GM12878 (cell line): ENCODE measurements around the gene DNAJB11. TPM values are rescaled to one million over a fixed set of nuclear protein-coding genes. Genes with fewer than 3 reads are reported as not detected.

ENCODE experiments used
- BCL11A ChIP-seq: IDR thresholded peaks from 2 replicates; pipeline ENCODE4 v1.6.1; 2011; ENCODE audit warnings: low read depth, low read length
- BMI1 ChIP-seq: fragments of 450-650 bp; IDR thresholded peaks from 2 replicates; pipeline ENCODE4 v1.6.1; 2016; ENCODE audit warnings: mild to moderate bottlenecking, moderate library complexity, borderline replicate concordance
- CREM ChIP-seq: IDR thresholded peaks from 2 replicates; pipeline ENCODE4 v1.6.1; 2014; ENCODE audit warnings: antibody characterized with exemption, low read depth
- FOS ChIP-seq: IDR thresholded peaks from 3 replicates; pipeline ENCODE4 v1.6.1; 2011; ENCODE audit warnings: borderline replicate concordance; ENCODE audit not compliant: insufficient read length; ENCODE audit errors: extremely low read depth
- HDAC6 ChIP-seq: fragments of 200-600 bp; sonication (generic); IDR thresholded peaks from one replicate; pipeline ENCODE4 v1.8.0; 2017; ENCODE audit warnings: antibody characterized with exemption; ENCODE audit not compliant: unreplicated experiment
- KDM1A ChIP-seq: fragments of 200-600 bp; sonication (generic); IDR thresholded peaks from 2 replicates; pipeline ENCODE4 v1.6.1; 2016; ENCODE audit warnings: borderline replicate concordance
- KLF5 ChIP-seq: fragments of 450-650 bp; IDR thresholded peaks from 2 replicates; pipeline ENCODE4 v1.6.1; 2014; ENCODE audit warnings: mild to moderate bottlenecking; ENCODE audit not compliant: partially characterized antibody
- MTA2 ChIP-seq: fragments of 450-650 bp; IDR thresholded peaks from 2 replicates; pipeline ENCODE4 v1.6.1; 2016; ENCODE audit warnings: low read depth, mild to moderate bottlenecking, moderate library complexity
- MYC ChIP-seq: IDR thresholded peaks from 2 replicates; pipeline ENCODE4 v1.6.1; 2011; ENCODE audit warnings: mild to moderate bottlenecking, low read length, moderate library complexity, inconsistent platforms; ENCODE audit not compliant: insufficient read depth, insufficient replicate concordance, insufficient read length, severe bottlenecking
- POU2F2 ChIP-seq: IDR thresholded peaks from 3 replicates; pipeline ENCODE4 v1.6.1; 2011; ENCODE audit warnings: low read depth, mild to moderate bottlenecking, low read length, borderline replicate concordance
- SMAD5 ChIP-seq: IDR thresholded peaks from 2 replicates; pipeline ENCODE4 v1.6.1; 2016; ENCODE audit warnings: antibody characterized with exemption, low read depth
- SMARCA5 ChIP-seq: fragments of 450-650 bp; IDR thresholded peaks from 2 replicates; pipeline ENCODE4 v1.6.1; 2017; ENCODE audit warnings: mild to moderate bottlenecking
- SMC3 ChIP-seq: IDR thresholded peaks from 2 replicates; pipeline ENCODE4 v1.6.1; 2011; ENCODE audit warnings: low read length, improper control_type of control experiment, borderline replicate concordance
- SREBF1 ChIP-seq: IDR thresholded peaks from 2 replicates; pipeline ENCODE4 v1.6.1; 2012; ENCODE audit warnings: mild to moderate bottlenecking, low read length
- SUPT20H ChIP-seq: IDR thresholded peaks from 2 replicates; pipeline ENCODE4 v1.6.1; 2011; ENCODE audit warnings: low read depth, mild to moderate bottlenecking, low read length, moderate library complexity, borderline replicate concordance; ENCODE audit not compliant: control insufficient read depth
- YBX1 ChIP-seq: fragments of 450-650 bp; IDR thresholded peaks from 2 replicates; pipeline ENCODE4 v1.6.1; 2016; ENCODE audit warnings: antibody characterized with exemption
- YY1 ChIP-seq: IDR thresholded peaks from 2 replicates; pipeline ENCODE4 v1.6.1; 2011; ENCODE audit warnings: low read depth, mild to moderate bottlenecking, low read length
- ZBED1 ChIP-seq: IDR thresholded peaks from 2 replicates; pipeline ENCODE4 v1.6.1; 2016; ENCODE audit warnings: borderline replicate concordance
- polyA plus RNA-seq, 11 experiments: library from polyadenylated mRNA; depleted of rRNA in 4 of 11; unstranded in 6 of 11; stranded (reverse) in 5 of 11; fragments of >200 nt; fragmentation: Nextera tagmentation in 4 of 11; fragmentation: Illumina TruSeq in 1 of 11; extraction: Ambion mirVana in 4 of 11; extraction: Trizol in 1 of 11; gene quantifications; 1 replicate in 1 of 11; 2 replicates in 10 of 11; pipeline versions ENCODE4 v1.2.1 to v1.2.3, GENCODE V29; 2011 to 2016; ENCODE audit warnings: inconsistent platforms in 2 of 11, missing spikeins in 2 of 11, low read depth in 1 of 11
- total RNA-seq, 4 experiments: library from RNA; depleted of rRNA in 3 of 4; stranded (reverse); fragments of >200 nt in 3 of 4; fragmentation: Illumina TruSeq in 1 of 4; extraction: Trizol in 1 of 4; gene quantifications; 2 replicates each; pipeline versions ENCODE4 v1.2.1 to v1.2.3, GENCODE V29; 2013 to 2021
- TF ChIP-seq, protein P1 (sequence below), 3 experiments: IDR thresholded peaks in 2 of 3; conservative IDR thresholded peaks in 1 of 3; 2 replicates each; pipeline ENCODE4 v1.5.1; 2011; ENCODE audit warnings: low read depth in 3 of 3, low read length in 3 of 3, mild to moderate bottlenecking in 3 of 3, control low read depth in 2 of 3, moderate library complexity in 2 of 3, inconsistent platforms in 1 of 3, mixed read lengths in 1 of 3; ENCODE audit not compliant: control insufficient read depth in 2 of 3, insufficient read depth in 1 of 3; ENCODE audit errors: extremely low read depth in 1 of 3
- TF ChIP-seq, protein P2 (sequence below): IDR thresholded peaks from 2 replicates; pipeline ENCODE4 v1.6.1; 2012; ENCODE audit warnings: low read length, inconsistent platforms
- TF ChIP-seq, protein P3 (sequence below): fragments of 450-650 bp; conservative IDR thresholded peaks from 2 replicates; pipeline ENCODE4 v1.6.1; 2017; ENCODE audit warnings: mild to moderate bottlenecking, moderate library complexity
- TF ChIP-seq, protein P4 (sequence below): fragments of 450-650 bp; IDR thresholded peaks from 2 replicates; pipeline ENCODE4 v1.6.1; 2017; ENCODE audit warnings: mild to moderate bottlenecking, low read depth, inconsistent platforms; ENCODE audit not compliant: poor library complexity, severe bottlenecking

Gene DNAJB11
- total and polyA plus RNA-seq, 10 of the 15 experiments (the other 5 are each of a cell fraction or from before 2014, with no cell fraction given): 16.2 to 135 (median 57.8) TPM

DNA sequence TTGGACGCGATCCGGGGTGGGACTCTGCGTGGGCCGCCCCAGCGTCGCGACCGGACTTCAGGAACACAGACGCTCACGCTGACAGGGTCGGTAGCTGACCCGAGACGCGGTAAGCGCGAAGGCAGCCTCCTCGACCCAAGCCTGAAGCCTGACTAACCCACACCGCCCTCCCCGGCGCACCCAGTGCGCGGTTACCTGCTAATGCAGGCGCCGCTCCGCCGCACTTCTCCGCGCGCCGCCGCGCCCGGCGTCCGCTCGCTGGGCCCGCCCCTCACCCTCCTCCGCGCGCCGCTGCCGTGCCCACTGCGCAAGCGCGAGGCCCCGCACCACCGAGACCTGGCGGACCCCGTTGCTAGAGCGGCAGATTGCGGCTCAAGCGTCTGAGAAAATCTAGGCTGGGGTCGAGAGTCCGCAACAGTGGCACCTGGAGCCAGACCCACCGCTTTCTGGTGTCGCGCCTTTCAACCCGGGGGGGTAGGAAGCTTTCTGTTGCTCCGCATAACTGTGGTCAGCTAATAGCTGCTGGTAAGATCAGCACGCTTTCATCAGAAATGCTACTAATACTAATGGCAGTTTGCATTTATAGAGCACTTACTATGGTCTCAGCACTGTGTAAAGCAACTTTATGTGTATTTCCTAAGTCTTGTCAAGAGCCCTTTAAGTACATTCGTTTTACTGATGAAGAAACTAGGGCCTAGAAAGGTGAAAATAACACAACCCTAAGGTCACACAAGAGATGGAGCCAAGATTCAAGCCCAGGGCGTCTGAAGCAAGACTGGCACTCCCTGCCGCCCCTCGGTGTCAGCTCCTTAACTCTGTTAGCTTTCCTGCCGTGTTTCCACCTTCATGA lies 3.2 kb upstream of the DNAJB11 start, which contains the start of gene TBCCD1 (continued):
- 0 out of 2 replicates have a peak, but pooled peaks have one; percentile 45 for TF ChIP-seq CREM
- TF ChIP-seq KDM1A: no peak
- no peak for TF ChIP-seq SREBF1
- TF ChIP-seq ZBED1: no peak
- TF ChIP-seq SUPT20H: no peak
- TF ChIP-seq POU2F2: peak; percentile 78; the same call in 2 of the 3 replicates
- TF ChIP-seq FOS: no peak
- no peak for TF ChIP-seq SMC3
- TF ChIP-seq HDAC6: no peak
- TF ChIP-seq KLF5: peak; percentile 77
- TF ChIP-seq, protein P1, sequence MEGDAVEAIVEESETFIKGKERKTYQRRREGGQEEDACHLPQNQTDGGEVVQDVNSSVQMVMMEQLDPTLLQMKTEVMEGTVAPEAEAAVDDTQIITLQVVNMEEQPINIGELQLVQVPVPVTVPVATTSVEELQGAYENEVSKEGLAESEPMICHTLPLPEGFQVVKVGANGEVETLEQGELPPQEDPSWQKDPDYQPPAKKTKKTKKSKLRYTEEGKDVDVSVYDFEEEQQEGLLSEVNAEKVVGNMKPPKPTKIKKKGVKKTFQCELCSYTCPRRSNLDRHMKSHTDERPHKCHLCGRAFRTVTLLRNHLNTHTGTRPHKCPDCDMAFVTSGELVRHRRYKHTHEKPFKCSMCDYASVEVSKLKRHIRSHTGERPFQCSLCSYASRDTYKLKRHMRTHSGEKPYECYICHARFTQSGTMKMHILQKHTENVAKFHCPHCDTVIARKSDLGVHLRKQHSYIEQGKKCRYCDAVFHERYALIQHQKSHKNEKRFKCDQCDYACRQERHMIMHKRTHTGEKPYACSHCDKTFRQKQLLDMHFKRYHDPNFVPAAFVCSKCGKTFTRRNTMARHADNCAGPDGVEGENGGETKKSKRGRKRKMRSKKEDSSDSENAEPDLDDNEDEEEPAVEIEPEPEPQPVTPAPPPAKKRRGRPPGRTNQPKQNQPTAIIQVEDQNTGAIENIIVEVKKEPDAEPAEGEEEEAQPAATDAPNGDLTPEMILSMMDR (IDR thresholded peaks at IDR 0.05 in 2 of 3, conservative IDR thresholded peaks at IDR 0.05 in 1 of 3; ENCODE audit: control insufficient read depth in 2 of 3, extremely low read depth in 1 of 3, insufficient read depth in 1 of 3, low read depth in 3 of 3, low read length in 3 of 3): no peak
- no peak; the same call in none of the 2 replicates for TF ChIP-seq SMARCA5
- no peak for TF ChIP-seq YBX1
- TF ChIP-seq YY1: peak; percentile 64; the same call in 1 of the 2 replicates
- TF ChIP-seq MYC: no peak
- TF ChIP-seq, protein P2, sequence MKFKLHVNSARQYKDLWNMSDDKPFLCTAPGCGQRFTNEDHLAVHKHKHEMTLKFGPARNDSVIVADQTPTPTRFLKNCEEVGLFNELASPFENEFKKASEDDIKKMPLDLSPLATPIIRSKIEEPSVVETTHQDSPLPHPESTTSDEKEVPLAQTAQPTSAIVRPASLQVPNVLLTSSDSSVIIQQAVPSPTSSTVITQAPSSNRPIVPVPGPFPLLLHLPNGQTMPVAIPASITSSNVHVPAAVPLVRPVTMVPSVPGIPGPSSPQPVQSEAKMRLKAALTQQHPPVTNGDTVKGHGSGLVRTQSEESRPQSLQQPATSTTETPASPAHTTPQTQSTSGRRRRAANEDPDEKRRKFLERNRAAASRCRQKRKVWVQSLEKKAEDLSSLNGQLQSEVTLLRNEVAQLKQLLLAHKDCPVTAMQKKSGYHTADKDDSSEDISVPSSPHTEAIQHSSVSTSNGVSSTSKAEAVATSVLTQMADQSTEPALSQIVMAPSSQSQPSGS: no peak
- peak; percentile 75; the same call in 1 of the 2 replicates for TF ChIP-seq SMAD5
- no peak for TF ChIP-seq MTA2
- TF ChIP-seq, protein P3, sequence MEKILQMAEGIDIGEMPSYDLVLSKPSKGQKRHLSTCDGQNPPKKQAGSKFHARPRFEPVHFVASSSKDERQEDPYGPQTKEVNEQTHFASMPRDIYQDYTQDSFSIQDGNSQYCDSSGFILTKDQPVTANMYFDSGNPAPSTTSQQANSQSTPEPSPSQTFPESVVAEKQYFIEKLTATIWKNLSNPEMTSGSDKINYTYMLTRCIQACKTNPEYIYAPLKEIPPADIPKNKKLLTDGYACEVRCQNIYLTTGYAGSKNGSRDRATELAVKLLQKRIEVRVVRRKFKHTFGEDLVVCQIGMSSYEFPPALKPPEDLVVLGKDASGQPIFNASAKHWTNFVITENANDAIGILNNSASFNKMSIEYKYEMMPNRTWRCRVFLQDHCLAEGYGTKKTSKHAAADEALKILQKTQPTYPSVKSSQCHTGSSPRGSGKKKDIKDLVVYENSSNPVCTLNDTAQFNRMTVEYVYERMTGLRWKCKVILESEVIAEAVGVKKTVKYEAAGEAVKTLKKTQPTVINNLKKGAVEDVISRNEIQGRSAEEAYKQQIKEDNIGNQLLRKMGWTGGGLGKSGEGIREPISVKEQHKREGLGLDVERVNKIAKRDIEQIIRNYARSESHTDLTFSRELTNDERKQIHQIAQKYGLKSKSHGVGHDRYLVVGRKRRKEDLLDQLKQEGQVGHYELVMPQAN: peak; percentile 75
- TF ChIP-seq, protein P4, sequence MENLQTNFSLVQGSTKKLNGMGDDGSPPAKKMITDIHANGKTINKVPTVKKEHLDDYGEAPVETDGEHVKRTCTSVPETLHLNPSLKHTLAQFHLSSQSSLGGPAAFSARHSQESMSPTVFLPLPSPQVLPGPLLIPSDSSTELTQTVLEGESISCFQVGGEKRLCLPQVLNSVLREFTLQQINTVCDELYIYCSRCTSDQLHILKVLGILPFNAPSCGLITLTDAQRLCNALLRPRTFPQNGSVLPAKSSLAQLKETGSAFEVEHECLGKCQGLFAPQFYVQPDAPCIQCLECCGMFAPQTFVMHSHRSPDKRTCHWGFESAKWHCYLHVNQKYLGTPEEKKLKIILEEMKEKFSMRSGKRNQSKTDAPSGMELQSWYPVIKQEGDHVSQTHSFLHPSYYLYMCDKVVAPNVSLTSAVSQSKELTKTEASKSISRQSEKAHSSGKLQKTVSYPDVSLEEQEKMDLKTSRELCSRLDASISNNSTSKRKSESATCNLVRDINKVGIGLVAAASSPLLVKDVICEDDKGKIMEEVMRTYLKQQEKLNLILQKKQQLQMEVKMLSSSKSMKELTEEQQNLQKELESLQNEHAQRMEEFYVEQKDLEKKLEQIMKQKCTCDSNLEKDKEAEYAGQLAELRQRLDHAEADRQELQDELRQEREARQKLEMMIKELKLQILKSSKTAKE: peak; percentile 42
- no peak for TF ChIP-seq BMI1
- TF ChIP-seq BCL11A: 0 out of 2 replicates have a peak, but pooled peaks have one; percentile 12
